Endodermal cell (in vitro differentiated cells): Measurements from ENCODE around the gene INHBB. TPM values are rescaled to one million over a fixed set of nuclear protein-coding genes. Genes with fewer than 3 reads are reported as not detected.

Experiments
- DNase-seq: peaks from one replicate; pipeline ENCODE4 v3.0.0-alpha.2; 2017
- H3K27ac ChIP-seq: 2 replicates; pipeline ENCODE4 v1.5.1; 2013; ENCODE audit warnings: mild to moderate bottlenecking, low read depth, low read length, moderate library complexity
- H3K27me3 ChIP-seq: 2 replicates; pipeline ENCODE4 v1.6.1; 2013; ENCODE audit warnings: mild to moderate bottlenecking, low read length, moderate library complexity; ENCODE audit not compliant: insufficient read depth, control insufficient read depth, poor library complexity, severe bottlenecking
- H3K36me3 ChIP-seq: 2 replicates; pipeline ENCODE4 v1.7.0; 2013; ENCODE audit warnings: mild to moderate bottlenecking, low read length, moderate library complexity; ENCODE audit not compliant: control insufficient read depth, insufficient read depth
- H3K4me1 ChIP-seq: one replicate; pipeline ENCODE4 v1.7.0; 2013; ENCODE audit warnings: low read length; ENCODE audit not compliant: control insufficient read depth, insufficient read depth
- H3K4me3 ChIP-seq: 2 replicates; pipeline ENCODE4 v1.5.1; 2013; ENCODE audit warnings: mild to moderate bottlenecking, low read length, moderate library complexity
- H3K9ac ChIP-seq: 2 replicates; pipeline ENCODE4 v1.6.1; 2013; ENCODE audit warnings: mild to moderate bottlenecking, low read length, moderate library complexity; ENCODE audit not compliant: poor library complexity, severe bottlenecking; ENCODE audit errors: extremely low read depth
- H3K9me3 ChIP-seq: 2 replicates; pipeline ENCODE4 v1.6.1; 2013; ENCODE audit warnings: mild to moderate bottlenecking, low read length, moderate library complexity; ENCODE audit not compliant: control insufficient read depth
- H3K27ac Mint-ChIP-seq: 2 replicates; pipeline ENCODE4 v1.8.0; 2020; ENCODE audit warnings: mixed read lengths
- H3K27me3 Mint-ChIP-seq: 2 replicates; pipeline ENCODE4 v1.8.0; 2021; ENCODE audit warnings: mild to moderate bottlenecking, mixed read lengths; ENCODE audit not compliant: insufficient read depth
- H3K36me3 Mint-ChIP-seq: 2 replicates; pipeline ENCODE4 v1.8.0; 2020; ENCODE audit warnings: low read depth, mixed read lengths
- H3K4me1 Mint-ChIP-seq: 2 replicates; pipeline ENCODE4 v1.8.0; 2020; ENCODE audit warnings: mixed read lengths
- H3K4me3 Mint-ChIP-seq: 2 replicates; pipeline ENCODE4 v1.8.0; 2020; ENCODE audit warnings: mild to moderate bottlenecking, moderate library complexity, mixed read lengths
- H3K9me3 Mint-ChIP-seq: 2 replicates; pipeline ENCODE4 v1.8.0; 2020; ENCODE audit warnings: mild to moderate bottlenecking, mixed read lengths
- CTCF ChIP-seq: fragments of 200-600 bp; sonication (generic); conservative IDR thresholded peaks from 2 replicates; pipeline ENCODE4 v1.5.0; 2021; ENCODE audit warnings: antibody characterized with exemption, mild to moderate bottlenecking
- WGBS, 2 experiments: methylation state at CpG; one replicate each; pipeline versions ENCODE4 v1.1.5 to v1.1.7; 2013; ENCODE audit warnings: missing lambda C conversion rate in 2 of 2, mixed read lengths in 1 of 2; ENCODE audit not compliant: insufficient coverage in 1 of 2, insufficient read length in 1 of 2; 5-methylcytosine and 5-hydroxymethylcytosine counted together
- total RNA-seq, 2 donors: library from RNA; stranded (reverse); fragmentation: NEBNext Ultra II Directional in 1 of 2; extraction: Animal tissue kit (Norgen Biotek cat#: 25700) in 1 of 2; gene quantifications; 2 replicates in 1 of 2; 3 replicates in 1 of 2; pipeline ENCODE4 v1.2.1, GENCODE V29; 2021

The INHBB gene
- total RNA-seq, 2 donors from 2014 or later, result not detected

- no peak overlapping the region for H3K27ac Mint-ChIP-seq
- H3K36me3 ChIP-seq, result no peaks in the 10 kb centered on the region
- 81 to 86% methylated on average over 6 to 16 of the region's 16 CpGs for WGBS, 2 experiments
- no peaks in the 10 kb centered on the region for H3K9me3 Mint-ChIP-seq
- H3K4me3 Mint-ChIP-seq, result no peak overlapping the region
- H3K9ac ChIP-seq, result no peak overlapping the region
- no peak overlapping the region for H3K27ac ChIP-seq
- no peak overlapping the region for H3K4me3 ChIP-seq
- H3K9me3 ChIP-seq, result no peaks in the 10 kb centered on the region
- DNase-seq, result no peak
- no peaks in the 10 kb centered on the region for H3K36me3 Mint-ChIP-seq
- peaks cover 4% of the 10 kb centered on the region for H3K27me3 ChIP-seq
- no peak for TF ChIP-seq CTCF
- H3K27me3 Mint-ChIP-seq, result peaks cover 10% of the 10 kb centered on the region
- H3K4me1 ChIP-seq, result no peaks in the 10 kb centered on the region
- H3K4me1 Mint-ChIP-seq, result peaks cover 6% of the 10 kb centered on the region
Observed at GRCh38 chr2:120371969-120372625, 26.2 kb downstream of the INHBB start.

- TF ChIP-seq CTCF, result no peak
- Mint-ChIP-seq H3K36me3 (no peaks in the 10 kb centered on the region), H3K27ac (no peak overlapping the region), H3K4me3 (no peak overlapping the region), H3K9me3 (no peaks in the 10 kb centered on the region), H3K4me1 (peaks cover 6% of the 10 kb centered on the region), H3K27me3 (peaks cover 14% of the 10 kb centered on the region)
- H3K36me3 ChIP-seq, result no peaks in the 10 kb centered on the region
- DNase-seq, result no peak
- no peaks in the 10 kb centered on the region for H3K9me3 ChIP-seq
- H3K9ac ChIP-seq, result no peak overlapping the region
- H3K4me3 ChIP-seq, result no peak overlapping the region
- 94% methylated on average over 4 of the region's 4 CpGs; no CpG with 5 or more reads in 1 of the 2 experiments for WGBS, 2 experiments
- no peak overlapping the region for H3K27ac ChIP-seq
- H3K4me1 ChIP-seq, result no peaks in the 10 kb centered on the region
- peaks cover 4% of the 10 kb centered on the region for H3K27me3 ChIP-seq
Observed at GRCh38 chr2:120372816-120373215, 26.9 kb downstream of the INHBB start.

GRCh38 chr2:120373424-120373823 lies 27.5 kb downstream of the INHBB start:
- no peak overlapping the region for H3K27ac ChIP-seq
- Mint-ChIP-seq H3K27me3 (peaks cover 20% of the 10 kb centered on the region), H3K9me3 (no peaks in the 10 kb centered on the region), H3K27ac (no peak overlapping the region), H3K4me3 (peak overlapping the region; percentile 22), H3K4me1 (peaks cover 6% of the 10 kb centered on the region), H3K36me3 (no peaks in the 10 kb centered on the region)
- 24 to 39% methylated on average over 7 to 10 of the region's 10 CpGs for whole genome bisulfite sequencing, 2 experiments
- H3K4me1 ChIP-seq, result no peaks in the 10 kb centered on the region
- DNase-seq, result peak; percentile 88
- H3K36me3 ChIP-seq, result no peaks in the 10 kb centered on the region
- H3K9me3 ChIP-seq, result no peaks in the 10 kb centered on the region
- H3K27me3 ChIP-seq, result peaks cover 4% of the 10 kb centered on the region
- no peak overlapping the region for H3K9ac ChIP-seq
- no peak for TF ChIP-seq CTCF
- H3K4me3 ChIP-seq, result no peak overlapping the region
